Retinal pigment epithelial cell (primary cell): ENCODE results near the gene CHST15.

Experiments used
- DNase-seq: peaks from one replicate; pipeline ENCODE4 v3.0.0-alpha.2; 2010; ENCODE audit warnings: low read depth
- H3K4me3 ChIP-seq: 2 replicates; pipeline ENCODE4 v1.5.1; 2011; ENCODE audit warnings: mild to moderate bottlenecking, low read length, control low read depth, moderate library complexity
- TF ChIP-seq, protein P1 (sequence below): conservative IDR thresholded peaks from 2 replicates; pipeline ENCODE4 v1.5.1; 2011; ENCODE audit warnings: low read depth, low read length, control low read depth, inconsistent platforms

Gene CHST15

DNA sequence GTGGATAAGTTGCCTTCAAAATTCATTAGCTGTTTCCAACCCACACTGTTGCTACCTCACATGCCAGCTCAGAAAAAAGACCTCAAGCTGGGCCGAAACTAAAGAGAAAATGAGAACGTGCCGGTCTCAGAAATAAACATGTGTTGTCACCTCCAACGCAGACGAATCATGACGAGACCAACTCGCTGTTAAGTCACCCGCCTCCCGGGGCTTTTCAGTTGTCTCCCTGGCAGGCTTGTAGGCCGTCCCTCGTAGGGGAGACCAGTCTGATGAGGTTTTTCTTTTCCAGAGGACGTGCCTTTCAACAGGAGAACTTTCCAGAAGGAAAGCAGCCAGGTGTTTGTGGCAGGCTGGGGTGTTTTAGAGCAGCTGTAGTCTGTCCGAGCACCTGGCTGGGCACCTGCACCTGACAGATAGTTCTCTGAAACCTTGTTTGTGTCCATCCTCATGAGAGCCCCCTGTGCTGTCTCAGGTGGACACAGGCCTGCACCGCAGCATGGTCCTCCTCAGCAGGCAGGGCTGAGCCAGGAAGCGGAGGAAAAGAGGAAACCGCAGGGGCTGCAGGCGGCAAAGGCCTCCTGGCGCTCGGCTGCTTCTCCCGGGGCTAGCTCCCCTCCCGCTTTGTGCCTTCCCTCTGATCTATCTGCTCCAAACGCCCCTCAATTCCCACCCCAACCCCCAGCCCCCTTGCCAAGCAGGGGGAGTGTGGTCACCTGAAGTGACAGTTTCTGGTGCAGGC, 78.8 kb downstream of the CHST15 start:
- H3K4me3 ChIP-seq, result no peak overlapping the region
- TF ChIP-seq, protein P1, sequence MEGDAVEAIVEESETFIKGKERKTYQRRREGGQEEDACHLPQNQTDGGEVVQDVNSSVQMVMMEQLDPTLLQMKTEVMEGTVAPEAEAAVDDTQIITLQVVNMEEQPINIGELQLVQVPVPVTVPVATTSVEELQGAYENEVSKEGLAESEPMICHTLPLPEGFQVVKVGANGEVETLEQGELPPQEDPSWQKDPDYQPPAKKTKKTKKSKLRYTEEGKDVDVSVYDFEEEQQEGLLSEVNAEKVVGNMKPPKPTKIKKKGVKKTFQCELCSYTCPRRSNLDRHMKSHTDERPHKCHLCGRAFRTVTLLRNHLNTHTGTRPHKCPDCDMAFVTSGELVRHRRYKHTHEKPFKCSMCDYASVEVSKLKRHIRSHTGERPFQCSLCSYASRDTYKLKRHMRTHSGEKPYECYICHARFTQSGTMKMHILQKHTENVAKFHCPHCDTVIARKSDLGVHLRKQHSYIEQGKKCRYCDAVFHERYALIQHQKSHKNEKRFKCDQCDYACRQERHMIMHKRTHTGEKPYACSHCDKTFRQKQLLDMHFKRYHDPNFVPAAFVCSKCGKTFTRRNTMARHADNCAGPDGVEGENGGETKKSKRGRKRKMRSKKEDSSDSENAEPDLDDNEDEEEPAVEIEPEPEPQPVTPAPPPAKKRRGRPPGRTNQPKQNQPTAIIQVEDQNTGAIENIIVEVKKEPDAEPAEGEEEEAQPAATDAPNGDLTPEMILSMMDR, result no peak
- DNase-seq, result no peak

DNA sequence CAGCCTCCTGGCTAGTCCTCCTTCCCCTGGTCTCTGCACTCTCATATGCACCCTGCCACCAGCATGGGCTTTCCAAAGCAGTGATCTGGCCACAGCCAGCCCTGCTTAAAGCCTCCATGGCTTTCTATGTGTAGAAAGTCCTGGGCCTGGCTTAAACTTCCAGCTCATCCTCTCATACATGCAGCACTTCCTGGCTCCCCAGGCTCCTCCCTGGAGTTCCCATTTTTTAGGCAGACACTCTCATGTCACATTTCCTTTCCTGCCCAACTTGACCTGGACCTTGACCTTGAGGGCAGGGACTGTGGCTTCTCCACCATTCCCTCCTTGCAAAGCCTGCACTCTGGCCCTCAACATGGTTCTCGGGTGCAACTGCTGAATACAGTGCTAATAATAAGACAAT, 79.5 kb downstream of the CHST15 start:
- TF ChIP-seq, protein P1, result no peak
- no peak overlapping the region for H3K4me3 ChIP-seq
- DNase-seq, result no peak

DNA sequence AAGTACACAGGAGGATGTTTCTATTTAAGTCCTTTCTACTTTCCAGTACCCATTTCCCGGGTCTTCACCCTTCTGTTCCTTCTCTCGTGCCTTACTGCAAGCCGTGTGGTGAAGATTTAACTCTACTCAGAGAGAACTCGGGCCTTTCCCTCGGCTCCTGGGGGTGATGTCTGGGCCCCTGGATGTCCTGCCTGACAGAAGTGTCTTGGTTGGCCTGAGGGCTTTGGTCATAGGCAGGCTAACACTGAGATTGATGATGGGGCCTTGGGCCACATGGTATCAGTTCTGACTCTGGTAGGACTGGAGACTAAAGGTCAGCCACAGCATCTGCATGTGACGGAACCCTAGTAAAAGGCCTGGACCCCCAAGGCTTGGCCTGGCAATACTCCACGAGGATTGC, 80.4 kb downstream of the CHST15 start:
- TF ChIP-seq, protein P1, result no peak
- no peak overlapping the region for H3K4me3 ChIP-seq
- DNase-seq, result no peak

DNA sequence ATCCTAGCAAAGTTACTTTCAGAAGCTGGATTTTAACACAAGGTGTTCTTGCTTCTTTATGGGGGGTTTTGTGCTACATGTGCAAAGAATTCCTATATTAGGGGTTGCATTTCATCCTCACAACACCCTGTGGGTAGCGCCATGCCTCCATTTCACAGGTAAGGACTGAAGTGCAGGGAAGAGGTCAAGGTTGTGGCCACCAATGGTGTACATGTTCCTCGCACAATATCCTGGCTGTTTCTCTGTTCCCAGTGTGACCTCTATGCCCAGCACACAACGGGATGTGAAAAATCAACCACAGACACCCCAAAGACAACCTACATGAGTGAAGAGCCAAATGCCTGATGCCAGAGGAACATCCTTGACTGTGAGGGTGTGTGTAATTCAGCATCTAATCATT, 80.8 kb downstream of the CHST15 start:
- no peak overlapping the region for H3K4me3 ChIP-seq
- TF ChIP-seq, protein P1, result no peak
- no peak for DNase-seq

DNA sequence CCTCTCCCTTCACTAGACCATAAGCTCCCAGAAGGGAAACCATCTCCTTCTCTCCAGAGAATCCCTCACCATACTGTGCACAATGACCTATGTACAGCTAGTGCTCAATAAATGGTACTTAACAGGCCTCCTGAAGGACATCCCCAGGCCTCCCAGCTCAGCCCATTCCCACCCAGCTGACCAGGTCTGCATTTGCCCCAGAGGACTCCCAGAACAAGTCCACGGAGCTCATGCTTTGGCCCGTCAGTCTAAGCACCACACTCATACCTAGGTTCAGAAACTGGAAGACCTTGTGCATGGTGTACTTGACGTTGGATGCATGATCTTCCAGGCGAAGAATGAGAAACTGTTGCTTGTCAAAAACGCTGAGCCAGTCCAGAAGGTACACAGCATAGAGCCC, 81.3 kb downstream of the CHST15 start:
- DNase-seq, result no peak
- TF ChIP-seq, protein P1, result no peak
- no peak overlapping the region for H3K4me3 ChIP-seq

DNA sequence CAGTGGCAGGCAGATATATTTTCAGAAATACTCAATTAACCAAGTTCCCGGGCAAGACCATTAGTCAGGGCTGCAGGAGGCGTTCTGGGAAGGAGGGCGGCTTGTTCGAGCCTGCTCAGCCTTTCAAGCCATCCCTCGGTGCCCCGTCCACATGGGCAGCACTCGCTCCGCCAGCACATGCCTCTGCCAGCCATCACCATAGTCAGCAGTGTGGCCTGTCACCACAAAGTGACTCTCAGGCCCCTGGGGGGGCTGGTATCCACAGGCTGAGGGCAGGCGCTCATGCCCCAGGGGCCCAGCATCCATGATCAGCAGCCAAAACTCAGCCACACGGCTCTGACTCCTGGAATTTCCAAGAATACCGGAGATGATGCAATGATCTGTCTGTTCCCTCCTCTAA, 81.9 kb downstream of the CHST15 start:
- no peak overlapping the region for H3K4me3 ChIP-seq
- no peak for DNase-seq
- TF ChIP-seq, protein P1, result no peak

DNA sequence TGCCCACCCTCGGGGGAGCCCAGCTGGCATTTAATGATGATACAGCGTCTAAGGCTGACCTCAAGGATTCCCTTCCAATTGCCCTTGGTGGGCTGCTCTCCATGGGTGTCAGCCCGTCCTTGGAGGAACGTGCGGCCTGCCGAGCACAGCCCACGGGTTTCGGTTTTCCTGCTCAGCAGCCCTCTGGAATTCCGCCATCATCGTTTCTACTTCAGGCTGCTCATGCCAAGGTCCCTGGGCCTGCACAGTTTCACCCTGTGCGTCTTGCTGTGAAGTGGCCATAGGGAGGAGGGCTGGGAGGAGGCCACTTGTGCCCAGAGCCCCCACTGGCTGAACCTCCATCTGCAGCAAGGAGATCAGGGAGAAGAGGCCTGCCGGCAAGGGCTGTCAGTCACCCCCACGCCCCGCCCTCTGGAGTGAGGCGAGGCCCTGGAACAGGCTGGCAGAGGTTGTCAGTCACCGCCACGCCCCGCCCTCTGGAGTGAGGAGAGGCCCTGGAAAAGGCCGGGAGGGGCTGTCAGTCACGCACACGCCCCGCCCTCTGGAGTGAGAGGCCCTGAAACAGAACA, 82.8 kb downstream of the CHST15 start:
- TF ChIP-seq, protein P1, result no peak
- no peak for DNase-seq
- H3K4me3 ChIP-seq, result no peak overlapping the region
